CD14-positive monocyte (primary cell): ENCODE data around the gene POLR2F. TPM values are rescaled to one million over a fixed set of nuclear protein-coding genes. Genes with fewer than 3 reads are reported as not detected.
A peak's percentile ranks its signal among the peaks of the same experiment; 100 is the strongest.

ENCODE experiments used
- DNase-seq, 3 donors: peaks; one replicate each; pipeline ENCODE4 v3.0.0-alpha.2; 2011 to 2022
- H2AFZ ChIP-seq: 2 replicates; pipeline ENCODE4 v1.6.0; 2012; ENCODE audit warnings: mild to moderate bottlenecking, low read depth, low read length, inconsistent platforms; ENCODE audit not compliant: insufficient read depth, poor library complexity, severe bottlenecking
- H3K27ac ChIP-seq, 2 donors: 1 replicate in 1 of 2; 2 replicates in 1 of 2; pipeline ENCODE4 v1.5.1; 2012 to 2013; ENCODE audit warnings: low read length in 2 of 2, control low read depth in 1 of 2, inconsistent platforms in 1 of 2, low read depth in 1 of 2, mild to moderate bottlenecking in 1 of 2
- H3K27me3 ChIP-seq, 2 donors: one replicate each; pipeline versions ENCODE4 v1.6.0 to v1.6.1; 2011 to 2013; ENCODE audit warnings: low read length in 2 of 2; ENCODE audit not compliant: control insufficient read depth in 2 of 2, insufficient read depth in 2 of 2
- H3K36me3 ChIP-seq, 2 donors: replicated peaks in 1 of 2; 1 replicate in 1 of 2; 2 replicates in 1 of 2; pipeline versions ENCODE4 v1.5.1 to v1.6.1; 2012 to 2013; ENCODE audit warnings: low read length in 2 of 2, control low read depth in 1 of 2, inconsistent platforms in 1 of 2, mild to moderate bottlenecking in 1 of 2; ENCODE audit not compliant: insufficient read depth in 2 of 2, control insufficient read depth in 1 of 2
- H3K4me1 ChIP-seq, 2 donors: 1 replicate in 1 of 2; 2 replicates in 1 of 2; pipeline versions ENCODE4 v1.5.1 to v1.6.1; 2012 to 2013; ENCODE audit warnings: low read length in 2 of 2, control low read depth in 1 of 2, inconsistent platforms in 1 of 2, mild to moderate bottlenecking in 1 of 2, moderate library complexity in 1 of 2; ENCODE audit not compliant: insufficient read depth in 2 of 2, control insufficient read depth in 1 of 2
- H3K4me2 ChIP-seq: replicated peaks from 2 replicates; pipeline ENCODE3; 2012; ENCODE audit warnings: low read length, moderate library complexity, mild to moderate bottlenecking; ENCODE audit not compliant: poor library complexity, severe bottlenecking; ENCODE audit errors: extremely low read depth
- H3K4me3 ChIP-seq, 3 experiments: fragments of 200-600 bp in 1 of 3; sonication (generic) in 1 of 3; replicated peaks in 1 of 3; 1 replicate in 2 of 3; 2 replicates in 1 of 3; pipeline ENCODE4 v1.5.1; 2011 to 2013; ENCODE audit warnings: low read length in 3 of 3, mild to moderate bottlenecking in 3 of 3, control low read depth in 2 of 3, low read depth in 2 of 3, inconsistent platforms in 1 of 3, moderate library complexity in 1 of 3
- H3K79me2 ChIP-seq: 2 replicates; pipeline ENCODE4 v1.6.0; 2012; ENCODE audit warnings: mild to moderate bottlenecking, control low read depth, inconsistent platforms, low read length, moderate library complexity; ENCODE audit not compliant: insufficient read depth
- H3K9ac ChIP-seq: 2 replicates; pipeline ENCODE4 v1.6.0; 2017; ENCODE audit warnings: low read length, mild to moderate bottlenecking; ENCODE audit not compliant: insufficient read depth, poor library complexity, severe bottlenecking
- H3K9me3 ChIP-seq, 2 donors: replicated peaks in 1 of 2; 1 replicate in 1 of 2; 2 replicates in 1 of 2; pipeline versions ENCODE4 v1.5.1 to v1.6.1; 2012 to 2013; ENCODE audit warnings: low read length in 2 of 2, control low read depth in 1 of 2; ENCODE audit not compliant: control insufficient read depth in 1 of 2, insufficient read depth in 1 of 2
- H4K20me1 ChIP-seq: 2 replicates; pipeline ENCODE4 v1.6.0; 2012; ENCODE audit warnings: mild to moderate bottlenecking, low read length, control low read depth, moderate library complexity; ENCODE audit not compliant: insufficient read depth
- H3K27ac Mint-ChIP-seq, 7 donors: one replicate each; pipeline ENCODE4 v1.8.0; 2020; ENCODE audit warnings: mild to moderate bottlenecking in 7 of 7, mixed read lengths in 7 of 7, moderate library complexity in 6 of 7, inconsistent platforms in 2 of 7
- H3K27me3 Mint-ChIP-seq, 3 donors: one replicate each; pipeline ENCODE4 v1.8.0; 2021 to 2022; ENCODE audit warnings: low read depth in 3 of 3, mild to moderate bottlenecking in 3 of 3, mixed read lengths in 3 of 3, moderate library complexity in 3 of 3, inconsistent platforms in 1 of 3
- H3K36me3 Mint-ChIP-seq, 2 donors: one replicate each; pipeline ENCODE4 v1.8.0; 2020; ENCODE audit warnings: mixed read lengths in 2 of 2, inconsistent platforms in 1 of 2, mild to moderate bottlenecking in 1 of 2
- H3K4me1 Mint-ChIP-seq: one replicate; pipeline ENCODE4 v1.8.0; 2020; ENCODE audit warnings: mild to moderate bottlenecking, mixed read lengths
- H3K4me3 Mint-ChIP-seq, 2 donors: one replicate each; pipeline ENCODE4 v1.8.0; 2020; ENCODE audit warnings: mild to moderate bottlenecking in 2 of 2, mixed read lengths in 2 of 2, moderate library complexity in 1 of 2
- H3K9me3 Mint-ChIP-seq, 7 donors: one replicate each; pipeline ENCODE4 v1.8.0; 2020 to 2022; ENCODE audit warnings: mixed read lengths in 7 of 7, mild to moderate bottlenecking in 6 of 7, moderate library complexity in 6 of 7, inconsistent platforms in 2 of 7
- CTCF ChIP-seq: fragments of 200-600 bp; IDR thresholded peaks from one replicate; pipeline ENCODE4 v1.8.0; 2022; ENCODE audit warnings: antibody characterized with exemption, mild to moderate bottlenecking
- WGBS: methylation state at CpG from one replicate; pipeline ENCODE4 v1.1.5; 2013; ENCODE audit warnings: missing lambda C conversion rate; ENCODE audit not compliant: insufficient coverage; 5-methylcytosine and 5-hydroxymethylcytosine counted together
- intact Hi-C, 2 donors: fragments of 100-400 bp; cut with micrococcal nuclease; formaldehyde crosslinking; loops; one replicate each; pipeline versions ENCODE4 v1.15.0 to v1.15.1; 2023
- polyA plus RNA-seq, 3 donors: library from polyadenylated mRNA; depleted of rRNA in 1 of 3; unstranded in 2 of 3; stranded (reverse) in 1 of 3; fragments of 300-500 nt in 2 of 3; fragments of >200 nt in 1 of 3; fragmentation: Illumina TruSeq in 2 of 3; gene quantifications; 1 replicate in 2 of 3; 2 replicates in 1 of 3; pipeline ENCODE4 v1.2.3, GENCODE V29; 2012 to 2021

Gene POLR2F
- polyA plus RNA-seq, 3 donors: 45.4 to 182 (median 143) TPM

- Mint-ChIP-seq H3K36me3 (peaks cover 60 to 83% of the 10 kb centered on the region in 2 donors), H3K4me3 (no peak overlapping the region), H3K4me1 (no peaks in the 10 kb centered on the region), H3K27me3 (peaks cover 0 to 1% (median 0%) of the 10 kb centered on the region in 3 donors), H3K27ac (peak overlapping the region in 2 of 7 donors; percentile 4 to 34), H3K9me3 (peaks cover 0 to 3% (median 0%) of the 10 kb centered on the region in 7 donors)
- Histone ChIP-seq H3K4me1 (no peaks in the 10 kb centered on the region), H3K4me3 (no peak overlapping the region), H3K27ac (no peak overlapping the region), H3K9me3 (no peaks in the 10 kb centered on the region), H3K79me2 (no peaks in the 10 kb centered on the region), H3K9ac (no peak overlapping the region), H3K4me2 (no peak overlapping the region), H2AFZ (no peak overlapping the region), H4K20me1 (peaks cover 7% of the 10 kb centered on the region), H3K27me3 (no peaks in the 10 kb centered on the region), H3K36me3 (peaks cover 64 to 85% of the 10 kb centered on the region in 2 donors)
- DNase-seq: no peak
- intact Hi-C loops: loop anchor here in 1 of 2 donors (10.0 kb wide), 1 partner anchor 146 kb away; no protein-coding TSS in a partner anchor
- no CpG with 5 or more reads among the region's 4 CpGs for WGBS
- TF ChIP-seq CTCF: no peak
These were observed 7.6 kb downstream of the POLR2F start for GRCh38 chr22:37961062-37961461.

GRCh38 chr22:37965940-37966664, 12.6 kb downstream of the POLR2F start:
- H3K4me1 Mint-ChIP-seq: no peaks in the 10 kb centered on the region
- peaks cover 53 to 63% of the 10 kb centered on the region in 2 donors for H3K36me3 Mint-ChIP-seq

More at GRCh38 chr22:37965940-37966664, 12.6 kb downstream of the POLR2F start:
- Histone ChIP-seq H3K27ac (no peak overlapping the region), H3K9ac (no peak overlapping the region), H3K9me3 (no peaks in the 10 kb centered on the region), H3K4me2 (no peak overlapping the region), H3K27me3 (no peaks in the 10 kb centered on the region), H3K4me1 (no peaks in the 10 kb centered on the region), H3K36me3 (peaks cover 51 to 74% of the 10 kb centered on the region in 2 donors), H3K4me3 (no peak overlapping the region), H3K79me2 (no peaks in the 10 kb centered on the region), H2AFZ (no peak overlapping the region), H4K20me1 (peaks cover 7% of the 10 kb centered on the region)
- H3K27me3 Mint-ChIP-seq: peaks cover 0 to 1% (median 0%) of the 10 kb centered on the region in 3 donors
- no peak for TF ChIP-seq CTCF
- 94% methylated on average over 5 of the region's 9 CpGs for WGBS
- no peaks in the 10 kb centered on the region for H3K9me3 Mint-ChIP-seq
- intact Hi-C loops: loop anchor here (5.0 to 10.0 kb wide), 2 partner anchors 149 to 151 kb away; no protein-coding TSS in a partner anchor
- no peak overlapping the region for H3K27ac Mint-ChIP-seq
- no peak for DNase-seq
- H3K4me3 Mint-ChIP-seq: no peak overlapping the region
